Raji (cell line): ENCODE measurements around the gene HOXA7.

Source experiments
- POLR2A ChIP-seq: IDR thresholded peaks from 2 replicates; pipeline ENCODE4 v1.6.1; 2011; ENCODE audit warnings: low read depth, low read length, control low read depth; ENCODE audit not compliant: insufficient read depth

Gene HOXA7

DNA sequence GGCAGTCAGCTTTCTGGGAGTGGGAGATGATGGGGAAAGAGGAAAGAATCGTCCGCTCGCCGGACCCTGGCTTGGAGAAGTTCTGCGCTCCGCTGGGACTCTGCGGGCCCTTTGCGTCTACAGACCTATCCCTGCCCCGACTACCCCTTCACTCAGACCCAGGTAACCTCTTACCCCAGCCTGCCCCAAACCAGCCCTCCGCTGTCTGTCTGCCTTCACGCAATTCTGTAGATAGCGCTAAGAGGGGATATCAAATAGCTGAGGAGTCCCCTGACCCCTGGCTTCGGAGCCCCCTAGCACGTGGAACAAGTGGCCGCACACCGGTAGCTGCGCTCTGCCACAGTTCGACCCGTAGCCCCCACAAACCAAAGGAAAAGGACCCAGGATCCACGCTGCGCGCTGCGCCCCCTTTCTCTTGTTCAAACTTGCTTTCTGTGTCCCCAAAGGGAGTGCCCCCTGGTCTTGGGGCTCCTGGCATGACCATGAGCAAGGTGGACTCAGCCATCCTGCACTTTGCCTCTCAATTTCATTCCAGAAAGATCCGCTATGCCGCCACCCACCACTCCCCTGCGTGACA, 32.9 kb downstream of the HOXA7 start:
- TF ChIP-seq POLR2A = no peak

DNA sequence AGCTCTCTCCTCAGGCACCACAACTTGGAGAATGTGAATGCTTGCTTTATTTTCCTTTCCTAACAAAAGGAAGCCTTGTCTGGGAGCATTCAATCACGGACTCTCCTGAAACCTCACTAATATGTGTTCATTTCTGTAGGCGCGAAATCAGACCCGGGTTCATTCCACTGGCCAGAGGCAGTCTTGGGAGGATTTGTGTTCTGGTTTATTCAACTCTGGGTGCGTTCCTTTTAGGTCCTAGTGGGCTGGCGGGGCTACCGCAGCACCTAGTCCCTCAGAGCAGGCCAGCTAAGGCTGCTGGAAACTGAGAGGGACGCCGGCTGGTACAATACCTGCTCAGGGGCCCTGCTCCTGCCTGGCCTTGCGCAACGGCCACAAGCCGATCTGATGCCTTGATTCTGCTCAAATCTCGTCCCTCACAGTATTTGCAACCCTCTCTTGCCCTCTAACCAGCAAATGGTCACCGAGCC, 33.4 kb downstream of the HOXA7 start:
- TF ChIP-seq POLR2A = no peak

DNA sequence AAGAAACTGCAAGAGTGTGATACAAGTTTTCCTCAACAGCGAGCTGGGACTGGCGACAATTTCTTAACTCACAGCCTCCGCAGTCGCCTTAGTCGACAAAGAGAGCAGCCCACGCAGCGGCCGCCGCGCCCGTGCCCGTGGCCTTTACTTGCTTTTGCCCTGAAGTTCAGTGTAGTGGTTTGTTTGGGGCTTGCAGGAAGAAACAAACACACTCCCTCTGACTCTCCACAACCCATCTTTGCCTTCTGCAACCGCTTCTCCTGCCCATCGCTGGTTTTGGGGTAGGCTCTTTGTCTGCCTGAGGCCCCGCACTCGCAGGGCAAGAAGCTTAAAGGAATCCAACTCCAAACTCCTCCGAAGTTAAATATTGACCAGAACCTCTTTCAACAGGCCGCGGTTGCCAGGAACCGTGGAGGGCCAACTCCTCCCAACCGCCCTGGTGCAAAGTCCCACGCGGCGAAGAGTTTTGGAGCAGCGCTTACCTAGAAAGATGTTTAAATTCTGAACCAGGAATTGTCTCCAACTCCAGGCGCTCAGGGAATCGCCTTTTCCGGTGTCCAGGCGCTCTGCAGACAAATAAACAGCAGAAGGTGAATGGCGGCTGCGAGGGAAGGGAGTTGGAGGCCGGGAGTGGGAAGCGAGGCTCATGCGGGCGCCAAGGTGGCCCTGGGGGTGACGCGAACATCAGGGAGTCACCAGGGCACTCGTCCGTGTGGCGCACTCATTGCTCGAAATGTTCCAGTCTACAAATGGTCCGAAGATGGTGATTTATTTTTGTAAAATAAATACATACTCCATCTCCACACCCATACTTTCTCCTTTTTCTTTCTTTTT, 34.2 kb downstream of the HOXA7 start:
- no peak for TF ChIP-seq POLR2A

DNA sequence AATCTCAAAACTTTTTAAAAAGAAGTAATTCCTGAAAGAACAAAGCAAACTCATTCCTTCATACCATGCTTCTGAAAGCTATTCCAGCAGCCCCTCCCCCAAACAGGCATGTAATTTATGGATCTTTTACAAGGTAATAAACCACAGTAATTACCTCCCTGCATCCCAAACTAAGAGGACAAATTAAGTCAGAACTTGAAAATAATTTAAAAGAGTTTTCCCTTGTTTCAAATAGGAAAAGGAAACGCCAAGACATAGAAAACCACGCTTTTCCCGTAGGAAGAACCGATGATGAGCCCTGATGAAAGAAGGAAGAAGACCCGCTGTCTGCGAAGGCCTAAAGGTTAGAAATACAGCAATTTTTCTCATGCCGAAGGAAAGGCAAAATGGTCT, 34.8 kb downstream of the HOXA7 start:
- no peak for TF ChIP-seq POLR2A

DNA sequence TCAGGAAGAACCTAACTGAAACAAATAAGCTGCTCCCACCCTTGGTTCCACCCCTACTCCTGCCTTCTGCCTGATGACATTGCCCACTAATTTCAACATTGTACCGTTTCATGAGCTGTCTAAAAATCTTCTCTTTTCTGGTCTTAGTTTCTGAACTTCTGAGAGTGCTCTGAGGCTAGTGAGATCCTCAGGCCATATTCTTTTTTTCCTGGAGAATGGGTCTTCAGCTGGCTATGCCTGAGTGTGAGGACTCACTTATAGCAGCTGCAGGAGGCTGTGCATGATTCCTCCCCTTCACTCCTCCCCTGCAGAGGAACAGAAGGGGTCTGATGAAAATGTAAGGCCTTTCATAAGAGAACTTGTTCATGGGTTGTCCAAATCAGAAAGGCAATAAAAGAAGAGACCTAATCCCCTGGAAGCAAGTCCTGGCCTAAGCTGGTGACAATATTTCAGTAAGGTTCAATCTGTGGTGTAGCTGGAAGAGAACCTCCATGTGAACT, 37.0 kb downstream of the HOXA7 start:
- no peak for TF ChIP-seq POLR2A

DNA sequence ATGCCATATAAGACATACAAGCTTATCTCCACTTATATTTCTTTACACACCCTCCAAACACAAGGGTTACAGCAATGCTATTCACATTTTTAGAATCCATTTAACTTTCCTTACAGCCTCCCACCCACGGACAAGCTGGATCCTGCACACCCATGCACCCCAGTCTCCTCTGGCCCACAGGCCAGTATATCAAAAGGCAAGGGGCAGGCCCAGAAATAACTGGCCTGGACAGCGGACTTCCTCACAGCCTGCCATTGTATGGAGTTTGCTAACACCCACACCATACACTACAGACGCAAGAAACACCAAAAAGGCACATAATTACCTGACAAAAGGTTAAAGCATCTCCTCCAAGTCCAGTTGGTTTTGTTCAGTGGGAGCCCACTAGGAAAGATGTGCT, 37.9 kb downstream of the HOXA7 start:
- TF ChIP-seq POLR2A = no peak

DNA sequence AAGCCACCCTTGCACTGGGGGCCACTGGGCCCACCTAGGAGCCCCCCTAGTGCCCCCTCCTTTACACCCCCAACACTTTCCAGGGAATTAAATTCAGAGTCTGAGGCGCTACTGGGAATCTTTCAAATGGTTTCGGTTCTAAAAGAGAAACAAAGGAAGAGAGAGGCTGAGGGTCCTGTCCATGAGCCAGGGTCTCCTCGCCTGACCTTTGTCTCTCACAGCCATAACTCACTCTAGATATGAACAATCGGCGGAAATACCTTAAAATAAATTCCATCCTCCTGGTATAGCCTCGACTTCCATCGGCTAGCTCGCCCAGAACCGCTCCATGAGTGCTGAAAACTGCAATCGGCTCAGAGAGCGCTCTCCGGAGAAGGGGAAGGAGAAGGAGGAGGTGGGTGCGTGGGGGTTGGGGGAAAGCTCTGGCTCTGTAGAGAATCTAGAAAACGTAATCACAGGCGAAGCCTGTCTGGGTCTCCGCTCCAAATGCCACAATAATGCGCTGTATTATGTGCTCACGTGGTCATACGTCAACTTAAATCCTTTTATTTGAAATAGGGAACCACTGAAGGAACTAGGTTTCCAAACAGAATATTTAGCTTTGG, 38.5 kb downstream of the HOXA7 start:
- no peak for TF ChIP-seq POLR2A

DNA sequence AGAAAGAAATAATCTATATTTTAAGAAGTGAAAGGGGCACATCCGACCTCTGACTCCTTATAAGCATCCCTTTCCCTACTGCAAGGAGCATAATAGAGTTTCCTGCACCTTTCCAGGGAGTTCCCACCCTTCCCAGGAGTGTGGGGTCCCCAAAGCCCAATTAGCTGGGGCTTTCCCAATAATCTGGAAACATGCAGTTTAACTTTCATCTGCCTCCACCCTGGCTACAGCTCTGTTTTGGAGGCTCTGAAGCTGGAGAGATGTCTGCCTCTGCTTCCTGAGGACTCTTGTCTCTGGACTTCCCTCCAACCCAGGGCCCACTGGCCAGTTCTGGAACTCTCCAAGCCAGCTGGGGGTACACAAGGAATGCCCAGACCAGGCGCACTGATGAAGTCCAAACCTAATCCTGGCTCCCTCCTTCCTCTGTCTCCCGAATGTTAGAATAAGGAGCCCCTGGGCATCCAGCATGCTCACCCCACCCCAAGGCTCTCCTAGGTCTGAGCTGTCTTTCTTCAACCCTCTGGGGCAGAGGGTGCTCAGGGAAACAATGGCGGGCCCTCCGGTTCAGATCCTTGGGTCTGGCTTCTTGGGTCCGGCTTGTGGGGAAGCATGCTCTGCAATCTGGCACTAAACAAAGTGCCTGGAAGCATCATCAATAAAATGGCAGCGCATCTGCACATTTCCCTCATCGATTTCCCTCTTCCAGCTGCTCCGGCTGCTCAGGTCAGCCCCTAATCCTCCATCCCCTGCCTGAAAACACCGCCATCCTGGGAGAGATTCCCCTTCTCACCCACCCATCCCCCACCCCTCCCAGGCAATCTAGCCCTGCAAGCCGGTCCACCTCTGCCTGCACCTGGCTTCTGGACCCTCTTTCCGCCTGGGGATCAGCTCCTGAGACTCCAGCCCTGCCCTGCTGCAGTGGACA, 39.3 kb downstream of the HOXA7 start:
- no peak for TF ChIP-seq POLR2A

DNA sequence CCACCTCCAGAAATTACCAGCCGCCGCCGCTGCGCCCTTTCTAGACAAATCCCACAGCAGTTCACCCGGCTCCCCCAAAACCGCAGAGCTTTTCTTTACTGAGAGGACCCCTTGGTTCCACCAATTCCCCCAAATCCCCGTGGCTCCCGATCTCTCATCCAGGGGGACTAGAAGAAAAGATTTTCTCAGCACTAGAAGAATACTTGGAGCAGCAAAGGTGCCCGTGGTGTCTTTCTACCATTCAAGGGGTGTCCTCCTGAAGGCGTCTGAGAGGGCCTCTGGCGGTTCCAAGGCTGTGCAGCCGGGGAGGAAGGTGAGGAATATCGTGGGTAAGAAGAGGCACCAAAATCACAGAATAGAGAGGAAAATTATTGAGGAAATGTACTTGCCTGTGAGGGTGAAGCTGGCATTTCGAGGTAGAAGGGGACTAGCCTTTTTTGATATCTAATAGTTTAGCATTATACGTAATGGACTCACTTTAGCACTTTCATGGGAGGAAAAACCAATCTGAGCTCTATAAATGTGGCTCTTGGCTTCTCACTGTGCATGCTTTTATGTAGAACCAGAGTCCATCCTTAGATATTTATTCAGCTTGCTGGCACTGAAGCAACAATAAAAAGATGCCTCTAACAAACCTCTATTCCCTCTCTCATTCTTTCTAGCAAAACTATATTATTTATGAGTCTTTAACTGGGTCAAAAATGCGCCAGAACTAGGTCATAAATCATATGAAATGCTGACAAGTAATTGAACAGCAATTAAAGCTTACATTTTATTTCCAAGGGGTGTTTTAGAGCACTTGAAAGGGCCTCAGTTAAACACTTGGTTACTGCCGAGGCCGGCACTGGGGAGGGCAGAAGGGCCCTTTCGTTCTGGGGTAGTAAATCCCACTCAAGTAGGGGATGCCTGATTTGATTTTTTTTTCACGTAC, 40.2 kb downstream of the HOXA7 start:
- no peak for TF ChIP-seq POLR2A

DNA sequence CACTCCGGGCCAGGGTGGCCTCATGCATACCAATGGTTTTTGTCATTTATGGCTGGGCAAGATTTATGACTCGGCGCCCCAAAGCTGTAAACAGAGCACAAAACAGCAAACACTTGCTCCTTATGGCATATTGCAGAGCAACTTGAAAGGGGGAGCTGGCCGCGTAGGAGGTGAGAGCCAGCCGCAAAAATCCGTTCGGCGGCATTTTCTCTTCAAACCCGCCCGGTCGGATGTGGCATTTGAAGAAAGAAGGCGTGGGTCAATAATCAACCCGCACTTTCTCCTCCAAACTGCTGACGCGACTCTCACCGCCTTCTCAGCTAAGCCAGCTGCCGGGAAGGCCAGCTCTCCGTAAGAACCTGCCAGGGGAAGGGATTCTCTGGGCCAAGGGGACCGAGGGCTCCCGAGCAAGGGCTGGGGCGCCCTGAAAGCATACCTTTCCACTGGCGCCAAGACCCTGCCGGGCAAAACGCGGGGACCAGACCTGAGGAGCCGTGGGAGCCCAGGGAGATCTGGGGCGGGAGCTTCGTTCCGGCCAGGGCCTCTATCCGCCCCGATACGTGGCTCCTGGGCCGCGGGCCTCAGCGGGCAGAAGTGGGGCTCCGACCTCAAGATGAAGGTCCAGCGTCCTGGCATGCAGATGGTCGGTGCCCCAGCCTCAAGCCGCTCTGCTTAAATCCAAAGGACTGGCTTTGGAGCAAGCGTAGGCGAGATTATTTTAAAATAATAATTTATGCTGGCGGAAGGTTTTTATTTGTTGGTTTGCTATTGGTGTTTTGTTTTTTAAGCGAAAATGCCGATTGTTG, 41.1 kb downstream of the HOXA7 start:
- no peak for TF ChIP-seq POLR2A

DNA sequence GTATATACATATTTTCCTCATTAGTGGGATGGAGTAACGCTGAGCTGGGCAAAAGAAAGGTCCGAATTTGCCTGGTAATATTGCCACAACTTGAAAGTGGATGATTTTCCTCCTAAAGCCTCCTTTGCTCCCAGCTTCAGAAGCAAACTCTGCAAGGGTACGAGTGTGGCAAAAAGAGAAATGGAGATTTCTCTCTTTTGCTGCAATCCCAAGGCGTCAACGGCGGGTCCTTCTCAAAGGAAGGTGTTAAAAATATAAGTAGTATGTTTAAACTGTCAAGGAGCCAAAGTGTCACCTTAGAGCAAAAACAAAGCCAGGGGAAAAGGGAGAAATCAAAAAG, 41.6 kb downstream of the HOXA7 start:
- TF ChIP-seq POLR2A = no peak

DNA sequence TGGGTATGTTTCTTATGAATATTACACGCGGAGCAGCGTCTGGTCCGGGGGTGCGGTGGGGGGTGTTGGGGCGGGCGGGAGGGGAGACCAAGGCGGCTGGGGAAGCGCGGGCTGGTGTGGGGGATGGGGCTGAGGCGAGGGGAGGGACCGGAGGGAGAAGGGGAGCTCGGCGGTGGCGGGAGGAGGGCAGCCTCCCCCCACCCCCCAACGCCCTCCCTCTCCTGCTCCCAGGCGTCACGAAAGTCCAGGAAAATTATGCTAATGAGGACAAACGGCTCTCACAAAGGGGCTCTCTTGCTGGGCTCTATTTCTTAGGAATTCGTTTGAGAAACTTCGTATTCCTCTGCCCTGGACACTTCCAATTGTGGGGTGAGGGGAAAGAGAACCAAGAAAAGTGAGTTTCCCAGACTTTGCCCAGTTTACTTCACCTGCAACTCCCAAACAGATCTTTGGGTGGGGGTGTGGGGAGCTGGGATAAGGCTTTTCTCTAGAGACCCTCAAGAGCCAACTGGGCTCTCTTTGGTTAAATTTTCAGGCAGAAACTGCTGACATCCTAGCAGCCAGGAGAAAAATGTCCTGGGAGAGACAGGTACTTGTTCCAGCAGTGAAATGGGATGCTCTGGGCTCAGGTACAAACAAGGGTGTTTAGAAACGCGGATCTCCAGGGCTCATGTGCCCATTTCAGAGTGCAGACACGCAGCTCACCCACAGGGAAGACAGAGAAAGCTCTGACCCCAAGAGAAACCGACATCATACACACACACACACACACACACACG, 42.3 kb downstream of the HOXA7 start:
- no peak for TF ChIP-seq POLR2A
